ENCODE measurements around the gene CCT5. TPM values are rescaled to one million over a fixed set of nuclear protein-coding genes. Genes with fewer than 3 reads are reported as not detected.
"Not testable (repeated sequence)": the region's sequence is repeated elsewhere in the genome, so short reads cannot be mapped to it uniquely, and the experiment has no call there.

The CCT5 gene
- polyA plus RNA-seq, 4 donors: 152 to 270 (median 258) TPM

GRCh38 chr5:10297646-10298204 is 47.6 kb downstream of the CCT5 start:
- no peak for DNase-seq (ENCODE audit: low read depth in 4 of 4, low spot score in 3 of 4)

DNA sequence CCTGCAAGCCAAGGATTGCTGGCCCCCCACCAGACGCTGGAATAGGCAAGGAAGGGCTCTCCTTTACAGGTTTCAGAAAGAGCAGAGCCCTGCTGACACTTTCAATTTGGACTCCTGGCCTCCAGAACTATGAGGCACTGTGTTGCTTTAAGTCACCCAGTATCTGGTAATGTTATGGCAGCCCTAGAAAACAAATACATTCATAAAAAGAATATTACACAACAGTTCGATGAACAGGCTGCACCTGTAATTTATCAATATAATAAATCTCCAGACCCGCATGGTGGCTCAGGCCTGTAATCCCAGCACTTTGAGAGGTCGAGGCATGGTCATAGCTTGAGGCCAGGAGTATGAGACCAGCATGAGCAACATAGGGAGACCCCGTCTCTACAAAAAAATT is 50.2 kb downstream of the CCT5 start:
- DNase-seq (ENCODE audit: low read depth in 4 of 4, low spot score in 3 of 4): no peak

- DNase-seq (ENCODE audit: low read depth in 4 of 4, low spot score in 3 of 4): no peak
Measured at GRCh38 chr5:10301266-10301665, 51.2 kb downstream of the CCT5 start.

- no peak for DNase-seq (ENCODE audit: low read depth in 4 of 4, low spot score in 3 of 4)
Measured at GRCh38 chr5:10301842-10302610, 51.9 kb downstream of the CCT5 start.

- DNase-seq (ENCODE audit: low read depth in 4 of 4, low spot score in 3 of 4): no peak
Measured at GRCh38 chr5:10303201-10303600, 53.1 kb downstream of the CCT5 start.

GRCh38 chr5:10303699-10304170 is 53.7 kb downstream of the CCT5 start:
- DNase-seq (ENCODE audit: low read depth in 4 of 4, low spot score in 3 of 4): no peak

DNA sequence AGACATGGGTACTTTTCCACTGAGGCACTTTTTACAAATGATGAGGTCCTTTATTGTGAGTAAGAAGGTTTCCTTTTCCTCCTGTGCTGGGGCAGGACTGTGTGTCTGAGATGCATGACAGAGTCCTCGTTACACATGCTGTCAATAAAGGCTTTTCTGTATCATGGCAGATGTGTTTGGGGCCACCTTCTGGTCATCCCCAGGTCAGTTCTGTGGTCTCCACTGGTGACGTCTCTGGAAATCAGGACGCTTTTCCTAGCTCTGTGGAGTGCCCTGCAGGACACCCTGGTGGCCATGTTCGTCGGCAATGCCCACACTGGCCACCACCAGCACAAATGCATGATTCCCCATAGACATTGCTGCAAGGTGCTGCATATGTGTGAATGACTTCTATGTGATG is 54.9 kb downstream of the CCT5 start:
- DNase-seq (ENCODE audit: low read depth in 4 of 4, low spot score in 3 of 4): no peak

- DNase-seq (ENCODE audit: low read depth in 4 of 4, low spot score in 3 of 4): no peak
Measured at GRCh38 chr5:10306114-10306513, 56.0 kb downstream of the CCT5 start.

DNA sequence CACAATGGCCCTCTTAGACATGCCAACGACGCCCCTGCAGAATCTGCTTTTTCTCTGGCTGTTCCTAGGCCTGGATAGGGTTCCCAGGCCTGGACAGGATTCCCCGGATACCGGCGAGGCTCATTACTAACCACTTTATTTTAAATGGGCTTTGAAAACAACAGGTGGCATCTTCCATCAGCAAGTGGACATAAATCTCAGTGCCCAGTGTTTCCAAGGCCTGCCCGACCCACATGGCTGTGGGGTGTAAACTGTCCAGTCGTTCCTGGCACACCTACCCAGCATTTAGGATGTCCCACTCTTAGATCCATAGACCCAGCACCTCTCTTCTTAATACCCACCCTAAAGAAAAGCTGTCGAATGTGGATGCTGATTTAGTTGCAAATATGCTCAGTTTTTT is 56.7 kb downstream of the CCT5 start:
- no peak for DNase-seq (ENCODE audit: low read depth in 4 of 4, low spot score in 3 of 4)

GRCh38 chr5:10307206-10308148 is 57.4 kb downstream of the CCT5 start, which contains the start of gene CMBL:
CMBL (minus strand) TSS chr5:10307902; CDS start chr5:10290762, 17,140 bp downstream.
- DNase-seq (ENCODE audit: low read depth in 4 of 4, low spot score in 3 of 4): no peak

DNA sequence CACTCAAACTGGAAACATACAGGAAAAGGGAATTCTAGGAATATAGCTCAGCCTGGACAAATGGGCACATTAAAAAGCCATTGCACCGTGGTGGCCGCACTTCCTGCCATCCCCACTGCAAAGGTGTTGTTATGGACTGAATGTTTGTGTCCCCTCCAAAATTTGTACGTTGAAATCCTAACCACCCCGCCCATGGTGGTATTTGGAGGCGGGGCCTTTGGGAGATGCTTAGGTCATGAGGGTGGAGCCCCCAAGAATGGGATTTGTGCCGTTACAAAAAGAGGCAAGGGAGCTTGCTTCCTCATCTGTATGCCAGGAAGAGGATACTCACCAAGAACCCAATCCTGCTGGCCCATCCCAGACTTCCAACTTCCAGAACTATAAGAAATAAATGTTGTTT is 58.8 kb downstream of the CCT5 start:
- no peak for DNase-seq (ENCODE audit: low read depth in 4 of 4, low spot score in 3 of 4)

DNA sequence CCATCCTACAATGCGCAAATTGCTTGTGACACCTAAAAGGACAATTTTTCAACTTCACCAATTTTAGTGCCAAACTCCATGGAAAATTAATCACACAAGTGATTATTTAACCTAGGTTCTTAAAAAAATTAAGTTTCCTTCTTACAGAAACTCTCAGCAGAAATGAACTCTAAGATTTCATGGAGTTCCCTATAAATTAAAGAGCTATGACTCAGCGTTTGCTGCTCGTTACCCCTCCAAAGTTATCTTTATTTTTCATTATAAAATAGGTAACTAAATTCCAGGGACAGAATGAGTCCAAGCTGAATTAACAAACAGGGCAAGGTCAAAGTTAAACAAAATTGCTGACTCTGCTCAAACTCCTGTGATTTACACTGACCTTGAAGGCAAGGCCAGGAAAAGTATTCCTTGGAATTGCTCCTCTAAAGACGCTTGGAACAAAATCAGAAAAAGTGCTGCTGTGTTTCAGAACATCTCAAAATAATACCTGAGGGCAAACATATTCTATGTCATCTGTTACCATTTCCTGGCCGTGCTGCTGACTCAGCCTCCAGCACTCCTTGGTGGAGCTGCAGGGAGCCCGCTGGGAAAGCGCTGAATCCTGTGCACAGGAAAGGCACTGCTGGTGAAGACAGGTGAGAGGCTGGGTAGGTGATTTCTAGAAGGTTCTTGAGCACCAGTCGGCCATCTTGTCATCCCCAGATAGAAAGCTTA is 60.1 kb downstream of the CCT5 start:
- no peak for DNase-seq (ENCODE audit: low read depth in 4 of 4, low spot score in 3 of 4)

- DNase-seq (ENCODE audit: low read depth in 4 of 4, low spot score in 3 of 4): not testable (repeated sequence)
Measured at GRCh38 chr5:10310835-10311570, 60.9 kb downstream of the CCT5 start.

DNA sequence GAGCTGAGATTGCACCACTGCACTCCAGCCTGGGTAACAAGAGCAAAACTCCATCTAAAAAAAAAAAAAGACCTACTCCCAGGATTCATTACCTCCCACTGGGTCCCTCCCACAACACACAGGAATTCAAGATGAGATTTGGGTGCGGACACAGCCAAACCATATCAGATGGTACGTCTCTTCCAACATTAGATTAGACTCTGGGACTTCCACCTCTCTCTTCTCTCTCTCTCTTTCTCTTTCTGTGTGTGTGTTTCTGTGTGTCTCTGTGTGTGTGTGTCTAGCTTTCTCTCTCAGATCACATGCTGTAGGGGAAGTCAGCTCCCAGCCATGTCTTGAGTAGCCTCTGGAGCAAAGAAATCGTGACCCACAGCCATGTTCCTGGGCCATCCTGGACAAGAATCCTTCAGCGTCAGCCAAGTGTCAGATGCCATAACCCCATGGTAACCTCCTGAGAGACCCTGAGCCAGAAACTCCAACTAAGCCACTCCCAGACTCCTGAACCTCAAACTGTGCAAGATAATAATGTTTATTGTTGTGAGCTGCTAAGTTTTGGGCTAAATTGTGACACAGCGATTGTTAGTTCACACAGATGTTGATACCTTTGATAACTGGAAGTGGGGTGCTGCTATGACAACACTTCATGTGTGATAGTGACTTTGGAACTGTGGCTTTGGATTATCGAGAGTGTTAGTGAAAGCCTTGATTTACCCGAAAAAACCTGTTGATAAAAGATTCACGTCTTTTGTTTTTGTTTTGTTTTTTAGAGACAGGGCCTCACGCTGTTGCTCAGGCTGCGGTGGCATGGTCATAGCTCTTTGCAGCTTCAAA is 61.7 kb downstream of the CCT5 start:
- DNase-seq (ENCODE audit: low read depth in 4 of 4, low spot score in 3 of 4): no peak

DNA sequence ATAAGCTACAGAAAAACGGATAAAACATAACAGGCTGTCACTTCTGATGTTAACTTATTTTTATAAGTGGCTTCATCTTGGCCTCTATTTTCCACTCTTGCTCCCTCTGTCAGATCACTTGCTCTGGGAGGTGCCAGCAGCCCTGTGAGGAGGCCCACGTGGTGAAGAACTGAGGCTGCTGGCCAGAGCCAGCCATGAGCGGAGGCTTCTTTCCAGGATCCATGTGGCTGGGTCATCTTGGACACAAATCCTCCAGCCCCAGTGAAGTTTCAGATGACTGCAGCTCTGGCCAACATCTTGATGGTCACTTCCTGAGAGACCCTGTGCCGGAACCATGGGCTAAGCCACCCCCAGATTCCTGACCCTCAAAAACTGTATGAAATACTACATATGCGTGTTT is 65.1 kb downstream of the CCT5 start:
- no peak for DNase-seq (ENCODE audit: low read depth in 4 of 4, low spot score in 3 of 4)
